ENCODE data around the gene RAPSN.
A peak's percentile ranks its signal among the peaks of the same experiment; 100 is the strongest.

RAPSN gene

DNA sequence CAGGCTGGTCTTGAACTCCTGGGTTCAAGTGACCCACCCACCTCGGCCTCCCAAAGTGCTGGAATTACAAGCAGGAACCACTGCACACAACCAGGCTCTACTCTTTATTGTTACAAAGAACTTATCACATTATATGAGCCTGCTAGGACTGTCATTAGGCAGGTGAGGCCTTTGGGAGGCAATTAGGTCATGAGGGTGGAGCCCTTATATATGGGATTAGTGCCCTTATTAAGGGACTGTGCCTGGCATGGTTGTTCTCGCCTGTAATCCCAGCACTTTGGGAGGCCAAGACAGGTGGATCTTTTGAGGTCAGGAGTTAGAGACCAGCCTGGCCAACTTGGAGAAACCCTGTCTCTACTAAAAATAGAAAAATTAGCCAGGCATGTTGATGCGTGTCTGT lies 12.2 kb downstream of the RAPSN start:
- no peak for TF ChIP-seq CTCF (conservative IDR thresholded peaks at IDR 0.05; ENCODE audit: low read length)
- DNase-seq (ENCODE audit: low read depth) = no peak

GRCh38 chr11:47435687-47436086 lies 13.2 kb downstream of the RAPSN start:
- TF ChIP-seq CTCF (conservative IDR thresholded peaks at IDR 0.05; ENCODE audit: low read length) = no peak
- no peak for DNase-seq (ENCODE audit: low read depth)

More for the DNA sequence above, 12.2 kb downstream of the RAPSN start:
- no peak overlapping the region for H3K4me3 ChIP-seq (ENCODE audit: low read length)

GRCh38 chr11:47434011-47434786 lies 14.7 kb downstream of the RAPSN start:
- DNase-seq (ENCODE audit: low read depth) = peak; percentile 94
- no peak for TF ChIP-seq CTCF (conservative IDR thresholded peaks at IDR 0.05; ENCODE audit: low read length)
- H3K4me3 ChIP-seq (ENCODE audit: low read length) = no peak overlapping the region

More at GRCh38 chr11:47435687-47436086, 13.2 kb downstream of the RAPSN start:
- no peak overlapping the region for H3K4me3 ChIP-seq (ENCODE audit: low read length)

- no peak overlapping the region for H3K4me3 ChIP-seq (ENCODE audit: low read length)
- TF ChIP-seq CTCF (conservative IDR thresholded peaks at IDR 0.05; ENCODE audit: low read length) = no peak
- DNase-seq (ENCODE audit: low read depth) = peak; percentile 31
Measured at GRCh38 chr11:47433157-47433556, 15.8 kb downstream of the RAPSN start.

DNA sequence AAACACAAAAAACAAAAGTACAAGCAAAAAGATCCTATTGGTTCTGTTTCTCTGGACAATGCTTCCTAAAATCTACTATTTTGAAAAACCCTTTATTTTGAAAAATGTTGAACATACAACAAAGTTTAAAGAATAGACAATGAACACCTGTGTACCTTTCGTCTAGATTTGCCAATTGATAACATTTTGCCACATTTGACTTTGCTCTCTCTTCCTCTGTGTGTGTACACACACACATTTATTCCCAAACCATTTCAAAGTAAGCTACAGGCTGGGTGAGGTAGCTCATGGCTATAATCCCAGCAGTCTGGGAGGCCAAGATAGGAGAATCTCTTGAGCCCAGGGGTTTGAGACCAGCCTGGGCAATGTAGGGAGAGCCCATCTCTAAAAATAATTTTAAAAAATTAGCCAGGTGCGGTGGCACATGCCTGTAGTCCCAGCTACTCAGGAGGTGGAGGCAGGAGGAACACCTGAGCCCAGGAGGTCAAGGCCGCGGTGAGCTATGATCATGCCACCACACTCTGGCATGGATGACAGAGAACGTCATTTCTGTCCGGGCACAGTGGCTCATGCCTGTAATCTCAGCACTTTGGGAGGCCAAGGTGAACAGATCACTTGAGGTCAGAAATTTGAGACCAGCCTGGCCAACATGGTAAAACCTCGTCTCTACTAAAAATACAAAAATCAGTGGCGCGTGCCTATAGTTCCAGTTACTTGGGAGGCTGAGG lies 17.4 kb downstream of the RAPSN start:
- no peak for TF ChIP-seq CTCF (conservative IDR thresholded peaks at IDR 0.05; ENCODE audit: low read length)
- no peak for DNase-seq (ENCODE audit: low read depth)
- no peak overlapping the region for H3K4me3 ChIP-seq (ENCODE audit: low read length)

DNA sequence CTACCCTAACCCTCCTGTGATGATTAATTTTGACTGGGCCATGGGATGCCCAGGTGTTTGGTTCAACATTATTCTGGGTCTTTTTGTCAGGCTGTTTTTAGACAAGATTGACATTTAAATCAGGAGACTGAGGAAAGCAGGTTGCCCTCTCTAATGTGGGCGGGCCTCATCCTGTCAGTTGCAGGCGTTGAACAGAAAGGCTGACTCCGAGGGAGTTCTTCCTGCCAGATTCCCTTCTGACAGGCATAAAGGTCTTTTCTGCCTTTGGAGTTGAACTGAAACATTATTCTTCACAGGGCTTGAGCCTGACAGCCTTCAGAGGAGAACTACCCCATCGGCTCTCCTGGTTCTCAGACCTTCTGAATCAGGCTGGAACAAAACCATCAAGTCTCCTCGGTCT lies 18.4 kb downstream of the RAPSN start:
- no peak for DNase-seq (ENCODE audit: low read depth)
- no peak overlapping the region for H3K4me3 ChIP-seq (ENCODE audit: low read length)
- no peak for TF ChIP-seq CTCF (conservative IDR thresholded peaks at IDR 0.05; ENCODE audit: low read length)

Data from AG10803 (cell line).